ENCODE data around the gene NTF3.

Gene NTF3

GRCh38 chr12:5512601-5512970 lies 80.7 kb downstream of the NTF3 start:
- Histone ChIP-seq H4K20me1 (ENCODE audit: insufficient read depth, low read length) (no peaks in the 10 kb centered on the region), H3K79me2 (ENCODE audit: insufficient read depth, low read length) (no peaks in the 10 kb centered on the region), H3K27me3 (ENCODE audit: insufficient read depth, low read length, poor library complexity) (peaks cover 39% of the 10 kb centered on the region), H3K36me3 (ENCODE audit: insufficient read depth, low read length) (no peaks in the 10 kb centered on the region), H2AFZ (ENCODE audit: low read depth, low read length) (no peak overlapping the region), H3K9ac (ENCODE audit: low read depth, low read length) (no peak overlapping the region), H3K4me1 (ENCODE audit: insufficient read depth, low read length) (no peaks in the 10 kb centered on the region), H3K4me3 (ENCODE audit: low read depth in 1 of 2, low read length in 2 of 2) (no peak overlapping the region), H3K9me3 (ENCODE audit: insufficient read depth, low read length, severe bottlenecking) (no peaks in the 10 kb centered on the region), H3K4me2 (ENCODE audit: insufficient read depth, low read length) (no peak overlapping the region), H3K27ac (ENCODE audit: low read length) (no peak overlapping the region)
- no peak for DNase-seq
- TF ChIP-seq CTCF (IDR thresholded peaks at IDR 0.05; ENCODE audit: borderline replicate concordance, extremely low read depth, low read length, poor library complexity, severe bottlenecking) = no peak
- no peak for ATAC-seq (ENCODE audit: insufficient read depth, low read depth)

- peaks cover 39% of the 10 kb centered on the region for H3K27me3 ChIP-seq (ENCODE audit: insufficient read depth, low read length, poor library complexity)
Measured at GRCh38 chr12:5513406-5513805, 81.5 kb downstream of the NTF3 start.

GRCh38 chr12:5514016-5514415 lies 82.1 kb downstream of the NTF3 start:
- TF ChIP-seq EZH2 (IDR thresholded peaks at IDR 0.05; ENCODE audit: borderline replicate concordance, low read depth, low read length, severe bottlenecking) (no peak), CTCF (IDR thresholded peaks at IDR 0.05; ENCODE audit: borderline replicate concordance, extremely low read depth, low read length, poor library complexity, severe bottlenecking) (no peak)
- Histone ChIP-seq H3K4me2 (ENCODE audit: insufficient read depth, low read length) (no peak overlapping the region), H2AFZ (ENCODE audit: low read depth, low read length) (no peak overlapping the region), H3K4me3 (ENCODE audit: low read depth in 1 of 2, low read length in 2 of 2) (no peak overlapping the region), H3K36me3 (ENCODE audit: insufficient read depth, low read length) (no peaks in the 10 kb centered on the region), H3K27ac (ENCODE audit: low read length) (no peak overlapping the region), H3K9me3 (ENCODE audit: insufficient read depth, low read length, severe bottlenecking) (no peaks in the 10 kb centered on the region), H4K20me1 (ENCODE audit: insufficient read depth, low read length) (no peaks in the 10 kb centered on the region), H3K27me3 (ENCODE audit: insufficient read depth, low read length, poor library complexity) (peaks cover 39% of the 10 kb centered on the region), H3K4me1 (ENCODE audit: insufficient read depth, low read length) (no peaks in the 10 kb centered on the region), H3K79me2 (ENCODE audit: insufficient read depth, low read length) (no peaks in the 10 kb centered on the region), H3K9ac (ENCODE audit: low read depth, low read length) (no peak overlapping the region)
- DNase-seq (no peak), ATAC-seq (ENCODE audit: insufficient read depth, low read depth) (no peak)

More at GRCh38 chr12:5513406-5513805, 81.5 kb downstream of the NTF3 start:
- no peaks in the 10 kb centered on the region for H3K36me3 ChIP-seq (ENCODE audit: insufficient read depth, low read length)
- no peak overlapping the region for H3K4me3 ChIP-seq (ENCODE audit: low read depth in 1 of 2, low read length in 2 of 2)
- no peak overlapping the region for H2AFZ ChIP-seq (ENCODE audit: low read depth, low read length)
- DNase-seq (no peak), ATAC-seq (ENCODE audit: insufficient read depth, low read depth) (no peak)
- H4K20me1 ChIP-seq (ENCODE audit: insufficient read depth, low read length) = no peaks in the 10 kb centered on the region
- no peak for TF ChIP-seq EZH2 (IDR thresholded peaks at IDR 0.05; ENCODE audit: borderline replicate concordance, low read depth, low read length, severe bottlenecking)
- no peak for TF ChIP-seq CTCF (IDR thresholded peaks at IDR 0.05; ENCODE audit: borderline replicate concordance, extremely low read depth, low read length, poor library complexity, severe bottlenecking)
- H3K9ac ChIP-seq (ENCODE audit: low read depth, low read length) = no peak overlapping the region
- no peak overlapping the region for H3K27ac ChIP-seq (ENCODE audit: low read length)
- H3K4me1 ChIP-seq (ENCODE audit: insufficient read depth, low read length) = no peaks in the 10 kb centered on the region
- H3K4me2 ChIP-seq (ENCODE audit: insufficient read depth, low read length) = no peak overlapping the region
- H3K9me3 ChIP-seq (ENCODE audit: insufficient read depth, low read length, severe bottlenecking) = no peaks in the 10 kb centered on the region
- no peaks in the 10 kb centered on the region for H3K79me2 ChIP-seq (ENCODE audit: insufficient read depth, low read length)

- ATAC-seq (ENCODE audit: insufficient read depth, low read depth) (no peak), DNase-seq (no peak)
- Histone ChIP-seq H3K4me3 (ENCODE audit: low read depth in 1 of 2, low read length in 2 of 2) (no peak overlapping the region), H2AFZ (ENCODE audit: low read depth, low read length) (no peak overlapping the region), H3K9me3 (ENCODE audit: insufficient read depth, low read length, severe bottlenecking) (no peaks in the 10 kb centered on the region), H3K4me1 (ENCODE audit: insufficient read depth, low read length) (no peaks in the 10 kb centered on the region), H4K20me1 (ENCODE audit: insufficient read depth, low read length) (no peaks in the 10 kb centered on the region), H3K4me2 (ENCODE audit: insufficient read depth, low read length) (no peak overlapping the region), H3K27me3 (ENCODE audit: insufficient read depth, low read length, poor library complexity) (peaks cover 38% of the 10 kb centered on the region), H3K27ac (ENCODE audit: low read length) (no peak overlapping the region), H3K9ac (ENCODE audit: low read depth, low read length) (no peak overlapping the region), H3K79me2 (ENCODE audit: insufficient read depth, low read length) (no peaks in the 10 kb centered on the region), H3K36me3 (ENCODE audit: insufficient read depth, low read length) (no peaks in the 10 kb centered on the region)
- TF ChIP-seq EZH2 (IDR thresholded peaks at IDR 0.05; ENCODE audit: borderline replicate concordance, low read depth, low read length, severe bottlenecking) = no peak
- no peak for TF ChIP-seq CTCF (IDR thresholded peaks at IDR 0.05; ENCODE audit: borderline replicate concordance, extremely low read depth, low read length, poor library complexity, severe bottlenecking)
Measured at GRCh38 chr12:5514545-5514944, 82.6 kb downstream of the NTF3 start.

Data from DND-41 (cell line).